HL-60 (cell line): ENCODE results near the gene WIZ.

Experiments
- POLR2AphosphoS5 ChIP-seq: IDR thresholded peaks from 2 replicates; pipeline ENCODE4 v1.6.1; 2012; ENCODE audit warnings: low read depth
- TF ChIP-seq, protein P1 (sequence below): IDR thresholded peaks from one replicate; pipeline ENCODE4 v1.5.1; 2011; ENCODE audit warnings: low read length, control low read depth, inconsistent platforms; ENCODE audit not compliant: insufficient read depth

DNA sequence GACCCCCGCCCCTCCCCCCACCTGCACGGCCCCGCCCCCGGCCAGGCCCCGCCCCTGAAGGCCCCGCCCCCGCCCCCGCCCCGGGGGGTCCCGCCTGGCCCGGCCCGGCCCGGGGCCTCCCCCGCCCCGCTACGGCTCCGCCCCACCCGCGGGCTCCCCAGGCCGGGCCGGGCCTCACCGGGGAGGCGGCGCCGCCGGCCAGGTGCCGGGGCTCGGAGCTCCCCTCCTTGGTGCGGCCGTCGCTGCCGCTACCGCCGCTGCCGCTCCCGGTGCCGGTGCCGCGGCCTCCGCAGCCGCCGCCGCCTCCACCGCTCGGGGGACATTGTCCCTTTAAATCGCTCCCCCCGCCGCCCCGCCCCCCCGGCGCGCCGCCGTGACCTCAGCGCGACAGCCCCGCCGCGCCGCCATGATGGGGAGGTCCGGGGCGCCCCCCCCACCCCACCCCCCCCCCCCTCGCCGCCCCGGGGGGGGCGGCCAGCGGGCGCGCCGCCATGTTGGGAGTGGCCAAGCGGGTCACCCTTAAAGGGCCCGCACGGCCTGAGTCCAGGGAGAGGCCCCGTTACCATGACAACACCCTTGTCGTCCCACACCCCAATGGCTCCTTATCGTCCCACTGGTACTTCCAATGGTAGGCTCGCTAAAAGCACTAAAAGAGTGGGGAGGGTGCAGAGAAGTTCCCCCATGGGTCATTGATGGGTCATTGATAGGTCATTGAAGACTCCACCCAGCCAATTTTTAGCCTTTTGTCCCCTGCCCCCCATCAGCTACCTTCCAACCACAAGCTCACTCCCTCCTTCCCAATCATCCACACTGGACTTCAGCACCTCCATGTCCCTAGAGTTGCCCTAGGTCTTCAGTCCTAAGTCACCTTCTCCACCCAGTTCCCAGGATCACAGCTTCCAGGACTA is at the start of gene WIZ:
- TF ChIP-seq, protein P1, sequence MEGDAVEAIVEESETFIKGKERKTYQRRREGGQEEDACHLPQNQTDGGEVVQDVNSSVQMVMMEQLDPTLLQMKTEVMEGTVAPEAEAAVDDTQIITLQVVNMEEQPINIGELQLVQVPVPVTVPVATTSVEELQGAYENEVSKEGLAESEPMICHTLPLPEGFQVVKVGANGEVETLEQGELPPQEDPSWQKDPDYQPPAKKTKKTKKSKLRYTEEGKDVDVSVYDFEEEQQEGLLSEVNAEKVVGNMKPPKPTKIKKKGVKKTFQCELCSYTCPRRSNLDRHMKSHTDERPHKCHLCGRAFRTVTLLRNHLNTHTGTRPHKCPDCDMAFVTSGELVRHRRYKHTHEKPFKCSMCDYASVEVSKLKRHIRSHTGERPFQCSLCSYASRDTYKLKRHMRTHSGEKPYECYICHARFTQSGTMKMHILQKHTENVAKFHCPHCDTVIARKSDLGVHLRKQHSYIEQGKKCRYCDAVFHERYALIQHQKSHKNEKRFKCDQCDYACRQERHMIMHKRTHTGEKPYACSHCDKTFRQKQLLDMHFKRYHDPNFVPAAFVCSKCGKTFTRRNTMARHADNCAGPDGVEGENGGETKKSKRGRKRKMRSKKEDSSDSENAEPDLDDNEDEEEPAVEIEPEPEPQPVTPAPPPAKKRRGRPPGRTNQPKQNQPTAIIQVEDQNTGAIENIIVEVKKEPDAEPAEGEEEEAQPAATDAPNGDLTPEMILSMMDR: no peak
- peak; percentile 94 for TF ChIP-seq POLR2AphosphoS5
